ENCODE results near the gene SCLT1. TPM values are rescaled to one million over a fixed set of nuclear protein-coding genes. Genes with fewer than 3 reads are reported as not detected.

The SCLT1 gene
- total and polyA plus RNA-seq, 2 of the 8 experiments (the other 6 are each of a cell fraction or from before 2014, with no cell fraction given) = 4.8 to 13.1 TPM

- Histone ChIP-seq H3K36me3 (ENCODE audit: control insufficient read depth in 2 of 4, insufficient read depth in 4 of 4, low read length in 3 of 4) (no peaks in the 10 kb centered on the region), H3K4me2 (ENCODE audit: insufficient read depth in 1 of 2, low read depth in 2 of 2, low read length in 2 of 2) (no peak overlapping the region), H3K4me3 (ENCODE audit: extremely low read depth in 1 of 4, insufficient read depth in 2 of 4, low read depth in 3 of 4, low read length in 4 of 4) (no peak overlapping the region), H4K91ac (replicated peaks; ENCODE audit: insufficient read length, low read length) (no peak overlapping the region), H3K9ac (replicated peaks in 1 of 4; ENCODE audit: extremely low read depth in 1 of 4, low read depth in 3 of 4, low read length in 3 of 4) (no peak overlapping the region), H2BK20ac (ENCODE audit: low read length) (no peak overlapping the region), H3K4me1 (replicated peaks in 1 of 4; ENCODE audit: control insufficient read depth in 3 of 4, insufficient read depth in 4 of 4, low read length in 3 of 4) (no peaks in the 10 kb centered on the region), H3K23ac (ENCODE audit: insufficient read length) (no peak overlapping the region), H3K79me1 (ENCODE audit: low read depth, low read length) (no peaks in the 10 kb centered on the region), H3K27me3 (replicated peaks in 1 of 4; ENCODE audit: control insufficient read depth in 3 of 4, extremely low read depth in 1 of 4, insufficient read depth in 3 of 4, low read length in 3 of 4) (peaks cover 0 to 1% (median 0%) of the 10 kb centered on the region in 4 experiments; a peak in 1 of 7 replicates), H2BK120ac (replicated peaks; ENCODE audit: low read depth, low read length) (no peak overlapping the region), H3K56ac (replicated peaks; ENCODE audit: insufficient read length, low read depth, low read length) (no peak overlapping the region), H4K20me1 (replicated peaks in 1 of 2; ENCODE audit: control insufficient read depth in 1 of 2, insufficient read depth in 2 of 2, low read length in 2 of 2) (peaks cover 0 to 1% of the 10 kb centered on the region in 2 experiments), H3K23me2 (ENCODE audit: low read depth, low read length) (no peaks in the 10 kb centered on the region), H3K4ac (replicated peaks; ENCODE audit: insufficient read length, low read depth, low read length) (no peak overlapping the region), H3K18ac (ENCODE audit: extremely low read depth, low read length) (no peak overlapping the region), H3K27ac (ENCODE audit: low read depth, low read length) (no peak overlapping the region), H2AK5ac (ENCODE audit: low read depth, low read length) (no peak overlapping the region), H2BK15ac (ENCODE audit: low read length) (no peak overlapping the region), H3K9me3 (ENCODE audit: insufficient read depth in 2 of 2, low read depth in 1 of 2, low read length in 1 of 2) (no peaks in the 10 kb centered on the region), H4K5ac (ENCODE audit: insufficient read length, low read depth, low read length) (no peak overlapping the region), H3K79me2 (ENCODE audit: control insufficient read depth in 1 of 2, insufficient read depth in 2 of 2, low read length in 2 of 2) (no peaks in the 10 kb centered on the region), H2AFZ (ENCODE audit: low read length) (no peak overlapping the region), H3K14ac (ENCODE audit: insufficient read length) (no peak overlapping the region), H2BK5ac (ENCODE audit: low read depth, low read length) (no peak overlapping the region), H2BK12ac (ENCODE audit: low read depth, low read length) (no peak overlapping the region), H4K8ac (ENCODE audit: extremely low read depth, insufficient read depth, low read length) (no peak overlapping the region)
- FAIRE-seq = no peak
- TF ChIP-seq MAFK (IDR thresholded peaks at IDR 0.05; ENCODE audit: low read depth, low read length) = no peak
- TF ChIP-seq RNF2 (IDR thresholded peaks at IDR 0.05; ENCODE audit: borderline replicate concordance, low read depth, low read length, missing control alignments, poor library complexity, severe bottlenecking) = no peak
- TF ChIP-seq KDM5A (IDR thresholded peaks at IDR 0.05; ENCODE audit: low read length) = no peak
- no peak for TF ChIP-seq BACH1 (IDR thresholded peaks at IDR 0.05; ENCODE audit: low read length)
- TF ChIP-seq TBP (IDR thresholded peaks at IDR 0.05; ENCODE audit: low read depth, low read length) = no peak
- no peak for TF ChIP-seq POLR2A (IDR thresholded peaks at IDR 0.05; ENCODE audit: control extremely low read depth in 1 of 2, low read depth in 2 of 2, low read length in 2 of 2)
- TF ChIP-seq MAX (IDR thresholded peaks at IDR 0.05) = no peak
- no peak for TF ChIP-seq CBX8 (IDR thresholded peaks at IDR 0.05; ENCODE audit: borderline replicate concordance, low read depth, low read length)
- no peak for TF ChIP-seq SIX5 (IDR thresholded peaks at IDR 0.05; ENCODE audit: low read depth, low read length)
- TF ChIP-seq POLR2AphosphoS5 (IDR thresholded peaks at IDR 0.05; ENCODE audit: low read depth, low read length) = no peak
- no peak for TF ChIP-seq SAP30 (IDR thresholded peaks at IDR 0.05; ENCODE audit: insufficient read depth, insufficient replicate concordance, low read length)
- TF ChIP-seq CEBPB (IDR thresholded peaks at IDR 0.05; ENCODE audit: low read depth, low read length) = no peak
- TF ChIP-seq SP1 (IDR thresholded peaks at IDR 0.05; ENCODE audit: low read depth, low read length) = no peak
- ChIA-PET POLR2A (ENCODE audit: partially characterized antibody) (no interaction called here), CTCF (ENCODE audit: partially characterized antibody) (no interaction called here)
- no peak for DNase-seq (ENCODE audit: low read depth in 1 of 2, low spot score in 2 of 2)
Observed at GRCh38 chr4:128979934-128980333, 113.4 kb downstream of the SCLT1 start.

Measured in H1 (cell line).